Mesodermal cell (in vitro differentiated cells): ENCODE data around the gene ADAMTS7.

Experiments
- H3K27ac ChIP-seq: 2 replicates; pipeline ENCODE4 v1.7.0; 2013; ENCODE audit warnings: mild to moderate bottlenecking, low read depth, low read length, moderate library complexity; ENCODE audit not compliant: severe bottlenecking
- H3K36me3 ChIP-seq: 2 replicates; pipeline ENCODE4 v1.7.1; 2013; ENCODE audit warnings: mild to moderate bottlenecking, low read length, moderate library complexity; ENCODE audit not compliant: control insufficient read depth, insufficient read depth
- H3K4me1 ChIP-seq: one replicate; pipeline ENCODE4 v1.7.1; 2013; ENCODE audit warnings: mild to moderate bottlenecking, low read length; ENCODE audit not compliant: insufficient read depth, control insufficient read depth, poor library complexity, severe bottlenecking
- H3K4me3 ChIP-seq: 2 replicates; pipeline ENCODE4 v1.7.0; 2013; ENCODE audit warnings: low read length, control low read depth, mild to moderate bottlenecking; ENCODE audit not compliant: insufficient read depth, poor library complexity, severe bottlenecking; ENCODE audit errors: extremely low read depth
- H3K9me3 ChIP-seq: 2 replicates; pipeline ENCODE4 v1.7.1; 2013; ENCODE audit warnings: mild to moderate bottlenecking, low read length, moderate library complexity; ENCODE audit not compliant: control insufficient read depth
- WGBS, 2 experiments: methylation state at CpG; one replicate each; pipeline ENCODE4 v1.1.5; 2013; ENCODE audit warnings: missing lambda C conversion rate in 2 of 2; ENCODE audit not compliant: insufficient coverage in 2 of 2; 5-methylcytosine and 5-hydroxymethylcytosine counted together

Gene ADAMTS7

GRCh38 chr15:78717956-78718656, 93.2 kb downstream of the ADAMTS7 start:
- peaks cover 8% of the 10 kb centered on the region for H3K9me3 ChIP-seq
- no peaks in the 10 kb centered on the region for H3K36me3 ChIP-seq
- H3K4me3 ChIP-seq: no peak overlapping the region
- WGBS, 2 experiments: 78 to 100% methylated on average over 1 of the region's 2 CpGs
- H3K4me1 ChIP-seq: no peaks in the 10 kb centered on the region
- no peak overlapping the region for H3K27ac ChIP-seq

DNA sequence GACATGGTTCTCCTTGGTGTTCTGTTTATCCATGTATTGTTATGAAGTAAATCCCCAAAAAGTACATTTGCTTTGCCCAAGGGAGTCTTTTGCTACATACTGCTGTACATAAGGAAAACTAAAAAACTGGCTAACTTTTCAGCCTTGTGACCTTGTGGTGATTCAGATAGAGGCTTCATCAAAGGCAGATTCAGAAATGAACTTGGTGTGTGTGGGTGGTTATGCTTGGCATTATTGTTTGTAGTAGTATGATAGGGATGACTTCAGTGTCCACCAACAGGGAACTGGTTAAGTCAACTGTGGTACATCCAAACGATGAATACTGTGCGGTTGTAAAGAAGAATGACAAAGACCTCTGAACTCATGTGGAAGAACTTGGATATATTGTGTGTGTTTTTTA, 94.6 kb downstream of the ADAMTS7 start:
- WGBS, 2 experiments: 100% methylated on average over 2 of the region's 2 CpGs
- Histone ChIP-seq H3K4me3 (no peak overlapping the region), H3K4me1 (no peaks in the 10 kb centered on the region), H3K9me3 (peaks cover 12% of the 10 kb centered on the region), H3K36me3 (no peaks in the 10 kb centered on the region), H3K27ac (no peak overlapping the region)

DNA sequence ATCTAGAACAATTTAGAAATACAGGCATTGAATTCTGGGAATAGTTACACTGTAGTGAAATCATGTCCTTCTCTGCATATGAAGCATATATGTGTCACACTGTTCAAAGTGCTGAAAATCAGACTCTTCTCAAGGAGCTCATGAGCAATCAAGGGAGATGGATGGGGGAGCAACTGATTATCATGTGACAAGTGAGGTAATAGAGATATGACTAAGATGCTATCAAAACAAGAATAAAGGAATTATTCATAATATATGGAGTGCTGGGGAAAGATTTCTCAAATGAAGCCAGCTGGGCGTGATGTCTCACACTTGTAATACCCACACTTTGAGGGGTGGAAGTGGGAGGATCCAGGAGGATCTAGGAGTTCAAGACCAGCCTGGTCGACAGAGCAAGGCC, 95.3 kb downstream of the ADAMTS7 start:
- no CpG with 5 or more reads among the region's 2 CpGs for WGBS, 2 experiments
- Histone ChIP-seq H3K4me1 (no peaks in the 10 kb centered on the region), H3K27ac (no peak overlapping the region), H3K9me3 (peaks cover 12% of the 10 kb centered on the region), H3K4me3 (no peak overlapping the region), H3K36me3 (no peaks in the 10 kb centered on the region)

GRCh38 chr15:78715434-78715833, 95.8 kb downstream of the ADAMTS7 start:
- H3K9me3 ChIP-seq: peaks cover 12% of the 10 kb centered on the region
- no peak overlapping the region for H3K4me3 ChIP-seq
- H3K4me1 ChIP-seq: no peaks in the 10 kb centered on the region
- H3K36me3 ChIP-seq: no peaks in the 10 kb centered on the region
- 100% methylated on average over 2 to 4 of the region's 5 CpGs for WGBS, 2 experiments
- H3K27ac ChIP-seq: no peak overlapping the region

GRCh38 chr15:78714890-78715289, 96.4 kb downstream of the ADAMTS7 start:
- H3K4me3 ChIP-seq: no peak overlapping the region
- WGBS, 2 experiments: 50 to 100% methylated on average over 2 of the region's 3 CpGs

DNA sequence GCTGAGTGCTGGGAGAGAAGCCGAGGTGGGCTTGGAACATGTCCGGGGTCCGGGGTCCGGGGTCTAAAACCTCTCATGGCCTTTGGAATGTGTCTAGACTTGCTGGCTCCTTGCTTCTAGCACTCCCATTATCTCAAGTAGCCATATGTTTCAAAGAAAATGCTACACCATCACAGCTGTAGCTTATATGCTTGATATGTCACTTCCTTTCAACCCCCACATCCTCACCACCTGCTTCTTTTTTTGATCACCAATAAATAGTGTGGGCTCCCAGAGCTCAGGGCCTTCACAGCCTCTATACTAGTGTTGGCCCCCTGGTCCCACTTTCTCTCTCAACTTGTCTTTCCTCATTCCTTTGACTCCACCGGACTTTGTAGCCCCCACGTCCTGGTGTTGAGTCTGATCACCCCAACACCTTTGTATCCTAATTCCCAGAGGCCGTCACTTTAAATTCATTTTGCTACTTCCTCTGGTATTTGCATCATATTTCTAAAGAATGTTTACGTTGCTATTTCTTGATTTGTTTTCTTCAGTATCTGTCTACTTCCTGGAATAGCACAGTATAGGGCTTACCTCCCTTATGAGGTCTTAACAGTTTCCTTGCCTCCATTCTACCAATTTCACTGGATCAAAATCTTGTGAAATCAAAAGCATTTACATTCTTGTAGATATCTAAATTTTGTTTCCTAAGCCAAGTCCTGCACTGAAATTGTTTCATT, 98.3 kb downstream of the ADAMTS7 start:
- no peak overlapping the region for H3K27ac ChIP-seq
- no peaks in the 10 kb centered on the region for H3K4me1 ChIP-seq
- H3K4me3 ChIP-seq: no peak overlapping the region
- peaks cover 12% of the 10 kb centered on the region for H3K9me3 ChIP-seq
- WGBS, 2 experiments: 77 to 80% methylated on average over 2 to 5 of the region's 8 CpGs
- no peaks in the 10 kb centered on the region for H3K36me3 ChIP-seq

More at GRCh38 chr15:78714890-78715289, 96.4 kb downstream of the ADAMTS7 start:
- Histone ChIP-seq H3K9me3 (peaks cover 12% of the 10 kb centered on the region), H3K4me1 (no peaks in the 10 kb centered on the region), H3K27ac (no peak overlapping the region), H3K36me3 (no peaks in the 10 kb centered on the region)

DNA sequence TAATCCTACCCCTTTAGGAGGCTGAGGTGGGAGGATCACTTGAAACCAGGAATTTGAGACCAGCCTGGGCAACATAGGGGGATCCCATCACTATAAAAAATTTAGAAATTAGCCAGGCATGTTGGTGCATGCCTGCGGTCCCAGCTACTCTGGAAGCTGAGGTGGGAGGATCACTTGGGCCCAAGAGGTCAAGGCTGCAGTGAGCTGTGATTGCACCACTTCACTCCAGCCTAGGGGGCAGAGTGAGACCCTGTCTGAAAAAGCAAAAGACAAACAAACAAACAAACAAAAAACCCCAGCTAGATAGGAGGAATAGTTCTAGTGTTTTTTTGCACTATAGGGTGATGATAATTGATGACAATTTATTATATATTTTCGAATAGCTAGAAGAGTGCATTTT, 99.6 kb downstream of the ADAMTS7 start:
- Histone ChIP-seq H3K36me3 (no peaks in the 10 kb centered on the region), H3K27ac (no peak overlapping the region), H3K4me1 (no peaks in the 10 kb centered on the region), H3K4me3 (no peak overlapping the region), H3K9me3 (peaks cover 12% of the 10 kb centered on the region)
- WGBS, 2 experiments: no CpG with 5 or more reads among the region's 2 CpGs

DNA sequence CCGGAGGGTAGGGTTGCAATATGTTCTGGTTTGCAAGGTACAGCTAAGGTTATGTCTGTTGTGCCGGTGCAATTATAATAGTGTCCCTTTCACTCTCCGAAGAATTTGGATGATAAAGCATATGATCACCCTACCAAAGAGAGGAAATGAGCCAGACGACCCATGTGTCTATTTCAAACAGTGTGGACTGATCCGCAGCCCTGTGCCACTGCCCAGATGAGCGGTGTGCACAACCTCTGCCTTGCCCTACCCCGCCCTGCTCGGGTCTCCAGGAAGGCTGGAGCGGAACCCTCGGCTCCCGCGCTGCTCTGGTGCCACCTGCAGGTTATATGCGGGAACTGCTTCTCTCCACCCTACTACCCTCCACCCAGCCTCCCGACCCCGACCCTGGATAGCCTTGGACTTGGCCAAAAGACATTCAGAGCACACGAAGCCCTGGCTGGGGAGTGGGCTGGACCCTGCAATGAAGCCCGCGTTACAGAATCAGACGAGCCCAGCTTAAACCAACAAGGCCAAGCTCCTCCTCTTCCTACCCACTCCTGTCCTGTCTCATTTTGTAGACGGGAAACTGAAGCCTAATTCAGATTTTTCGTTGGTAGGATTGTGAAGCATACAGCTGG, 101.9 kb downstream of the ADAMTS7 start:
- Histone ChIP-seq H3K9me3 (peaks cover 16% of the 10 kb centered on the region), H3K4me3 (no peak overlapping the region), H3K4me1 (no peaks in the 10 kb centered on the region), H3K27ac (no peak overlapping the region), H3K36me3 (no peaks in the 10 kb centered on the region)
- WGBS, 2 experiments: 24 to 30% methylated on average over 14 to 16 of the region's 21 CpGs
